GM12874 (cell line): ENCODE data around the gene BABAM2.

Experiments
- CTCF ChIP-seq: IDR thresholded peaks from 2 replicates; pipeline ENCODE4 v1.5.1; 2011; ENCODE audit warnings: low read depth, mild to moderate bottlenecking, control low read depth, low read length, moderate library complexity; ENCODE audit not compliant: insufficient read depth

The BABAM2 gene

GRCh38 chr2:28366496-28367282 is 476.2 kb downstream of the BABAM2 start:
- no peak for TF ChIP-seq CTCF

GRCh38 chr2:28367667-28368356 is 477.3 kb downstream of the BABAM2 start:
- no peak for TF ChIP-seq CTCF

GRCh38 chr2:28368357-28368798 is 477.8 kb downstream of the BABAM2 start:
- TF ChIP-seq CTCF: no peak

- TF ChIP-seq CTCF: no peak
Observed at GRCh38 chr2:28369358-28369757, 478.8 kb downstream of the BABAM2 start.

- no peak for TF ChIP-seq CTCF
Observed at GRCh38 chr2:28370354-28370753, 479.8 kb downstream of the BABAM2 start.

GRCh38 chr2:28373854-28374253 is 483.3 kb downstream of the BABAM2 start:
- TF ChIP-seq CTCF: no peak

GRCh38 chr2:28374331-28374730 is 483.8 kb downstream of the BABAM2 start:
- TF ChIP-seq CTCF: no peak
